PC-3 (cell line): ENCODE data around the gene TENM4. TPM values are rescaled to one million over a fixed set of nuclear protein-coding genes. Genes with fewer than 3 reads are reported as not detected.
A peak's percentile ranks its signal among the peaks of the same experiment; 100 is the strongest.

Experiments
- ATAC-seq: fragments of 200-7000 bp; cut with Tn5 transposase; 2 replicates; pipeline ENCODE4 v1.9.1; 2020; ENCODE audit warnings: mild to moderate bottlenecking, moderate library complexity
- BruUV-seq: library from RNA; stranded (reverse); fragments of 400-500 nt; replicated peaks from 2 replicates; lab custom pipeline; 2021; lab: Mats Ljungman, UMichigan
- CTCF ChIA-PET: fragments of 300-600 bp; sonication (Branson Sonifier 250); formaldehyde crosslinking; loops from one replicate; lab custom pipeline; 2022; ENCODE audit warnings: antibody characterized with exemption; lab: Charles Lee
- POLR2A ChIA-PET: fragments of 300-600 bp; sonication (Branson Sonifier 250); formaldehyde crosslinking; loops from one replicate; lab custom pipeline; 2022; ENCODE audit warnings: antibody characterized with exemption; ENCODE audit not compliant: unreplicated experiment; lab: Charles Lee
- DNase-seq: peaks from one replicate; pipeline ENCODE4 v3.0.0-alpha.2; 2015
- H2AFZ ChIP-seq: fragments of 300-600 bp; sonication (generic); 2 replicates; pipeline ENCODE4 v1.6.0; 2016; ENCODE audit warnings: antibody characterized with exemption, low read length
- H3F3A ChIP-seq: fragments of 300-600 bp; sonication (generic); one replicate; pipeline ENCODE4 v1.6.0; 2017; ENCODE audit warnings: antibody characterized with exemption, low read length, control low read depth, mild to moderate bottlenecking; ENCODE audit not compliant: unreplicated experiment
- H3K27ac ChIP-seq: fragments of 300-600 bp; sonication (generic); 2 replicates; pipeline ENCODE4 v1.5.1; 2016; ENCODE audit warnings: mild to moderate bottlenecking, low read length
- H3K27me3 ChIP-seq: fragments of 300-600 bp; sonication (generic); 2 replicates; pipeline ENCODE4 v1.6.1; 2016; ENCODE audit warnings: low read length, mixed read lengths
- H3K36me3 ChIP-seq: fragments of 300-600 bp; sonication (generic); 2 replicates; pipeline ENCODE4 v1.6.1; 2016; ENCODE audit warnings: low read depth, mixed run types, low read length, mixed read lengths
- H3K4me1 ChIP-seq: fragments of 300-600 bp; sonication (generic); 2 replicates; pipeline ENCODE4 v1.5.1; 2016; ENCODE audit warnings: low read length; ENCODE audit not compliant: insufficient read depth
- H3K4me2 ChIP-seq: fragments of 300-600 bp; sonication (generic); 2 replicates; pipeline ENCODE4 v1.6.0; 2016; ENCODE audit warnings: low read length
- H3K4me3 ChIP-seq: fragments of 300-600 bp; sonication (generic); 2 replicates; pipeline ENCODE4 v1.5.1; 2016; ENCODE audit warnings: mild to moderate bottlenecking, low read length, mixed read lengths
- H3K79me2 ChIP-seq: fragments of 300-600 bp; sonication (generic); 2 replicates; pipeline ENCODE4 v1.6.1; 2017; ENCODE audit warnings: low read length, mixed read lengths
- H3K9ac ChIP-seq: fragments of 300-600 bp; sonication (generic); 2 replicates; pipeline ENCODE4 v1.6.0; 2016; ENCODE audit warnings: mild to moderate bottlenecking, low read length
- H3K9me2 ChIP-seq: fragments of 300-600 bp; sonication (generic); replicated peaks from 2 replicates; pipeline ENCODE4 v1.6.1; 2016; ENCODE audit warnings: mixed run types, low read length, mixed read lengths
- H3K9me3 ChIP-seq: fragments of 300-600 bp; sonication (generic); 2 replicates; pipeline ENCODE4 v1.6.1; 2016; ENCODE audit warnings: low read length, mixed read lengths
- H4K20me1 ChIP-seq: fragments of 300-600 bp; sonication (generic); 2 replicates; pipeline ENCODE4 v1.6.1; 2016; ENCODE audit warnings: low read length, mixed read lengths
- CTCF ChIP-seq: fragments of 300-600 bp; sonication (generic); conservative IDR thresholded peaks from 2 replicates; pipeline ENCODE4 v1.5.1; 2017; ENCODE audit warnings: antibody characterized with exemption, low read depth, mild to moderate bottlenecking, low read length
- EZH2 ChIP-seq: fragments of 300-600 bp; sonication (generic); IDR thresholded peaks from one replicate; pipeline ENCODE4 v1.6.1; 2017; ENCODE audit warnings: antibody characterized with exemption, mild to moderate bottlenecking, low read length; ENCODE audit not compliant: unreplicated experiment
- EZH2phosphoT487 ChIP-seq: fragments of 300-600 bp; sonication (generic); IDR thresholded peaks from 2 replicates; pipeline ENCODE4 v1.6.1; 2018; ENCODE audit warnings: mild to moderate bottlenecking, antibody characterized with exemption, low read length, borderline replicate concordance
- intact Hi-C: fragments of 100-400 bp; cut with micrococcal nuclease; formaldehyde crosslinking; loops from 2 replicates; pipeline ENCODE4 v1.9.0; 2023
- total RNA-seq: library from RNA; depleted of rRNA; stranded (reverse); fragments of >200 nt; gene quantifications from 2 replicates; pipeline ENCODE4 v1.2.3, GENCODE V29; 2014

The TENM4 gene
- total RNA-seq, 1 experiment from 2014 or later = 19.7 TPM

DNA sequence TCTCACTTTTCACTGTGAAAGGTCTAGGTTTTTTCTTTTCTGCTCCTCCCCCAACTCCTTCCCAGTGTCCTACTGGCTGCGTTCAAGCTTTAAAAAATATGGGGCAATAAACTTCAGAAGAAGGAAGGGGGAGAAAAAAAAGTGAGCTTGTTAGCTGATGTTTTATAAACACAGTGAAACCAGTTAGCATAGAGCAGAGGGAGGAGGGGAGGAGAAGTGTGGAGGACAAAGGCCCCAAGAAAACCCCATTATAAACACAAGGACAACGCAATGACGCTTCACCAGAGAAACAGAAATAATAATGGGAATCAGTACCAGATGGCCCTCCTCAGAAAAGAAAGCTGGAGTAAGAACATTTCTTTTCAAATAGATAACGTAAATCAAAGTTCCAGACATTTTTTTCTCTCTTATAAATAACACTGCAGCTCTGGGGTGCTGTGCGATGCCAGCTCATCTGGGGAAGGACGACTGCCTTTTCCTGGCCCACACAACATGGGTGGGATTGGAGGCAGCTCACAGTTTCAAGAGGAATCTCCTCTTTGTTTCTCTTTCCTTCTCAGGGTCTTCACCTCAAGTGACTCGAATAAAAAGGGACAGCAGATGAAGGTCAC is 630.8 kb downstream of the TENM4 start:
- CTCF ChIA-PET = interaction anchor here (0.9 to 1.1 kb wide), 2 partner anchors 8 to 148 kb away, joined by 4 to 8 read pairs; no protein-coding TSS in a partner anchor
- H4K20me1 ChIP-seq = no peaks in the 10 kb centered on the region
- H3K9ac ChIP-seq = no peak overlapping the region
- ATAC-seq (peak; percentile 8; the same call in 1 of the 2 replicates), DNase-seq (no peak)
- H3K9me2 ChIP-seq = no peaks in the 10 kb centered on the region
- POLR2A ChIA-PET = interaction anchor here (0.6 kb wide), 1 partner anchor 10 kb away, joined by 5 read pairs; no protein-coding TSS in a partner anchor
- TF ChIP-seq EZH2phosphoT487 = no peak
- TF ChIP-seq EZH2 = no peak
- no peak for TF ChIP-seq CTCF
- H3K4me2 ChIP-seq = no peak overlapping the region
- intact Hi-C loops = no loop called here
- no peaks in the 10 kb centered on the region for H3K79me2 ChIP-seq
- H3K27me3 ChIP-seq = no peaks in the 10 kb centered on the region
- H3K27ac ChIP-seq = peak overlapping the region; percentile 35
- TSS peak; percentile 76 for BruUV-seq
- no peak overlapping the region for H3K4me3 ChIP-seq
- no peak overlapping the region for H2AFZ ChIP-seq
- peaks cover 27% of the 10 kb centered on the region for H3K4me1 ChIP-seq
- no peaks in the 10 kb centered on the region for H3F3A ChIP-seq
- H3K36me3 ChIP-seq = no peaks in the 10 kb centered on the region
- no peaks in the 10 kb centered on the region for H3K9me3 ChIP-seq

DNA sequence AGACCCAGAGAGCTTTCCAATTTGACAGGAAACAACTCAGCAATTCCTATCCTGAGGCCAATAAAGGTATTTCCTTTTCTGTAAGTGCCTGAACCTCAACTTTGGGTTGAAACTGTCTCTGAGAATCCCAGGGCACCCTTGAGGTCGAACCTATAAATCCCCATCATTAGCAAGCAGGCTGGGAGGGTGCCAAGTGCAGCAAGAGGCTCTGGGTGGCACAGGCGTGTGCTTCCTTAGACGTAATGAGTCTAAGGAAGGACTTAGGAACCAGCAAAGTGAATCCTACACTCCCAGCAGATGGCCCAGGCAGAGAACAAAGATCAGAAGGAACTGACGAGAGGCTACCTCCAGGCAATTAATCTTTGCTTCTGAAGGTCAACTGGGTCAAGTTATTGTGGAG is 631.9 kb downstream of the TENM4 start:
- ATAC-seq (0 out of 2 replicates have a peak, but pooled peaks have one; percentile 5), DNase-seq (peak; percentile 51)
- Histone ChIP-seq H3K9me3 (no peaks in the 10 kb centered on the region), H3K27me3 (no peaks in the 10 kb centered on the region), H3K36me3 (no peaks in the 10 kb centered on the region), H3F3A (no peaks in the 10 kb centered on the region), H3K4me2 (0 out of 2 replicates have a peak overlapping the region, but pooled peaks have one; percentile 1), H3K27ac (peak overlapping the region; percentile 35), H3K4me3 (no peak overlapping the region), H3K4me1 (peaks cover 27% of the 10 kb centered on the region), H3K79me2 (no peaks in the 10 kb centered on the region), H2AFZ (no peak overlapping the region), H3K9me2 (no peaks in the 10 kb centered on the region), H4K20me1 (no peaks in the 10 kb centered on the region), H3K9ac (no peak overlapping the region)
- no TSS peak for BruUV-seq
- intact Hi-C loops = no loop called here
- ChIA-PET POLR2A (no interaction called here), CTCF (no interaction called here)
- TF ChIP-seq EZH2 = no peak
- TF ChIP-seq CTCF = no peak

DNA sequence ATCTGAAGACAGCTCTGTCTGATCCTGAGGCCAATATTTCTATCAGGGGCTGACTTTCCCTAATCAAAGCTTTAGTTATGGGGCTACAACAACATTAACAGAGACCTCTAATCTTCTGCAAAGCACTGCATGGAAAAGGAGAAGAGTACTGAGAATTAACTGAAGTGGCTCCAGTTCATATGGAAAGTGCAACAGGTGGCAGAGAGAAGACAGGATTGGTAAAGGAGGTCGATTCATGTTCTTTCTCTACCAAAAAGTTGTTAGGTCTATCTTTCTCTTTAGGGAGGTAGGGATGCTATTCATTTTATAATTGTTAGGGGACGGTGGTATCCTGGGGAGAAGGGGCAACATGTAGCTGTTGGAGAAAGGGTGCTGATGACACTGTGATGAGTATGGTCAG is 633.5 kb downstream of the TENM4 start:
- Histone ChIP-seq H3K9me2 (no peaks in the 10 kb centered on the region), H3K36me3 (no peaks in the 10 kb centered on the region), H4K20me1 (no peaks in the 10 kb centered on the region), H3K79me2 (no peaks in the 10 kb centered on the region), H3K9me3 (no peaks in the 10 kb centered on the region), H3K4me2 (no peak overlapping the region), H3K27ac (no peak overlapping the region), H2AFZ (no peak overlapping the region), H3K4me3 (no peak overlapping the region), H3K9ac (no peak overlapping the region), H3K27me3 (no peaks in the 10 kb centered on the region), H3F3A (peaks cover 5% of the 10 kb centered on the region), H3K4me1 (peaks cover 35% of the 10 kb centered on the region)
- ChIA-PET POLR2A (no interaction called here), CTCF (no interaction called here)
- DNase-seq = no peak
- TF ChIP-seq EZH2 (no peak), EZH2phosphoT487 (no peak), CTCF (no peak)
- BruUV-seq = no TSS peak
- intact Hi-C loops = no loop called here
- no peak for ATAC-seq
